CD4-positive, alpha-beta T cell (primary cell): ENCODE data around the gene AUTS2. TPM values are rescaled to one million over a fixed set of nuclear protein-coding genes. Genes with fewer than 3 reads are reported as not detected.

Experiments used
- ATAC-seq: fragments of 200-7000 bp; cut with Tn5 transposase; one replicate; pipeline ENCODE4 v1.10.0; 2022; ENCODE audit warnings: mild to moderate bottlenecking; ENCODE audit not compliant: poor library complexity
- CTCF ChIA-PET: fragments of 350-600 bp; sonication (Branson Sonifier 250); formaldehyde crosslinking; loops from one replicate; lab custom pipeline; 2021; ENCODE audit warnings: antibody characterized with exemption, inconsistent platforms; lab: Charles Lee
- POLR2A ChIA-PET: fragments of 350-600 bp; sonication (Branson Sonifier 250); formaldehyde crosslinking; loops from one replicate; lab custom pipeline; 2021; ENCODE audit warnings: antibody characterized with exemption, inconsistent platforms; lab: Charles Lee
- DNase-seq, 14 experiments: peaks; one replicate each; pipeline ENCODE4 v3.0.0-alpha.2; 2013 to 2020; ENCODE audit warnings: mixed read lengths in 2 of 14
- H3K27ac ChIP-seq, 2 donors: one replicate each; pipeline versions ENCODE4 v1.5.1 to v1.7.0; 2013; ENCODE audit warnings: low read length in 2 of 2, low read depth in 1 of 2, mild to moderate bottlenecking in 1 of 2
- H3K27me3 ChIP-seq, 2 experiments: 1 replicate in 1 of 2; 2 replicates in 1 of 2; pipeline versions ENCODE4 v1.6.1 to v1.7.0; 2013; ENCODE audit warnings: low read length in 2 of 2, control low read depth in 1 of 2, mild to moderate bottlenecking in 1 of 2, moderate library complexity in 1 of 2; ENCODE audit not compliant: insufficient read depth in 2 of 2, control insufficient read depth in 1 of 2
- H3K36me3 ChIP-seq: one replicate; pipeline ENCODE4 v1.6.1; 2013; ENCODE audit warnings: low read length, control low read depth; ENCODE audit not compliant: insufficient read depth
- H3K4me1 ChIP-seq: one replicate; pipeline ENCODE4 v1.6.1; 2013; ENCODE audit warnings: low read length, control low read depth; ENCODE audit not compliant: insufficient read depth
- H3K4me3 ChIP-seq: one replicate; pipeline ENCODE4 v1.5.1; 2013; ENCODE audit warnings: mild to moderate bottlenecking, low read length, moderate library complexity
- H3K9me3 ChIP-seq, 2 experiments: 1 replicate in 1 of 2; 2 replicates in 1 of 2; pipeline versions ENCODE4 v1.6.1 to v1.7.0; 2013; ENCODE audit warnings: low read length in 2 of 2, mild to moderate bottlenecking in 2 of 2, control low read depth in 1 of 2, moderate library complexity in 1 of 2; ENCODE audit not compliant: control insufficient read depth in 1 of 2, insufficient read depth in 1 of 2
- H3K27ac Mint-ChIP-seq: one replicate; pipeline ENCODE4 v1.8.0; 2020; ENCODE audit warnings: mixed read lengths
- H3K27me3 Mint-ChIP-seq: one replicate; pipeline ENCODE4 v1.8.0; 2021; ENCODE audit warnings: mixed read lengths
- H3K36me3 Mint-ChIP-seq: one replicate; pipeline ENCODE4 v1.8.0; 2021; ENCODE audit warnings: low read depth, mixed read lengths
- H3K4me1 Mint-ChIP-seq: one replicate; pipeline ENCODE4 v1.8.0; 2021; ENCODE audit warnings: low read depth, mixed read lengths
- H3K4me3 Mint-ChIP-seq: one replicate; pipeline ENCODE4 v1.8.0; 2020; ENCODE audit warnings: mild to moderate bottlenecking, mixed read lengths
- H3K9me3 Mint-ChIP-seq: one replicate; pipeline ENCODE4 v1.8.0; 2020; ENCODE audit warnings: mixed read lengths
- CTCF ChIP-seq: fragments of 200-600 bp; IDR thresholded peaks from one replicate; pipeline ENCODE4 v1.8.0; 2022; ENCODE audit warnings: antibody characterized with exemption, mild to moderate bottlenecking
- intact Hi-C, 2 experiments: fragments of 100-400 bp; cut with DNase I in 1 of 2; cut with micrococcal nuclease in 1 of 2; formaldehyde crosslinking; loops; one replicate each; pipeline versions ENCODE4 v1.15.1 to v1.9.0; 2023 to 2025; cut with DNase I, micrococcal nuclease
- total RNA-seq, 174 experiments: library from RNA in 2 of 174; stranded (reverse) in 2 of 174; gene quantifications; one replicate each; pipeline ENCODE4 v1.2.3 and lab custom pipeline; 2021 to 2026

Gene AUTS2
- total RNA-seq, 2 experiments from 2014 or later = 43.6 to 47.6 TPM

DNA sequence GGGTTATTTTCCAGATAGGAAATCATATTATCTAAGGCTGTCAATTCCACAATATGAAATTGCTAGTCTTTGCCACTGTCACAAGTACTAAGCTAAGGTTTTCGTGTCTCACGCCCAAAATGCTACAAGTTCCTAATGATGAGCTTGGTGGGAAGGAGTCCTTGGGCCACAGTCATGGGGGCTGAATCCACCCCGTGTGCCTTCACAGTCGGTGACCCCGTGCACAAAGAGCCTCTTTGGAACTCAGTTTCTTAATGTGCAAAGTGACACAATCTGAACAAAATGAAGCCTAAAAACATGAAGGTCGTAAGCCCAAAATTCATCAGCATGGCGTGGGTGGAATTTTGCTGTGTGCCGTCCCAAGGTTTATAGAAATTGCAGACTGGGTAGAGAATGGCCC is 1196.7 kb downstream of the AUTS2 start:
- Mint-ChIP-seq H3K27ac (no peak overlapping the region), H3K4me3 (no peak overlapping the region), H3K36me3 (peaks cover 7% of the 10 kb centered on the region), H3K4me1 (peaks cover 11% of the 10 kb centered on the region), H3K27me3 (no peaks in the 10 kb centered on the region), H3K9me3 (peaks cover 4% of the 10 kb centered on the region)
- DNase-seq = no peak
- H3K27ac ChIP-seq = no peak overlapping the region
- H3K9me3 ChIP-seq = peaks cover 9 to 14% of the 10 kb centered on the region in 2 experiments
- no peak for TF ChIP-seq CTCF
- peaks cover 25% of the 10 kb centered on the region for H3K4me1 ChIP-seq
- intact Hi-C loops = no loop called here
- CTCF ChIA-PET = no interaction called here
- no peaks in the 10 kb centered on the region for H3K27me3 ChIP-seq
- H3K36me3 ChIP-seq = peaks cover 3% of the 10 kb centered on the region
- ATAC-seq = no peak
- POLR2A ChIA-PET = no interaction called here
- H3K4me3 ChIP-seq = no peak overlapping the region

DNA sequence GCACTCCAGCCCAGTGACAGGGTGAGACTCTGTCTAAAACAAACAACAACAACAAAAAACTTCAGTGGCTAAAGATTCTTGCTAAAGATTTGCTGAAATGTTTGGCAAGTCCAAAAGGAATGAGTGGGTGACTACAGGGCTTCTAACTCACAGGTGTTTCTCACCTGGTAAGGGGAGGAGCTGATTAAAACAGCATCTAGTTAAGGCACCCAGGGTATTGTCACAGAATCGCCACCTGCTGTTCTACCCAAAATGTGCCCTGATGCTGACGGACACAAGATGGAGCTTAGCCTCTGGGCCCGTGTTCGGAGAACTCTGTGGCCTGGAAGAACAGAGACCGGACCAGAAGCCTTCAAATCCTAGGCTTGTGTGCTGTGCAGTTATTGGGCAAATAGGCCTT is 1197.7 kb downstream of the AUTS2 start:
- ATAC-seq (no peak), DNase-seq (no peak)
- Histone ChIP-seq H3K4me1 (peaks cover 22% of the 10 kb centered on the region), H3K27ac (no peak overlapping the region), H3K36me3 (no peaks in the 10 kb centered on the region), H3K9me3 (peaks cover 11 to 14% of the 10 kb centered on the region in 2 experiments), H3K27me3 (no peaks in the 10 kb centered on the region), H3K4me3 (no peak overlapping the region)
- intact Hi-C loops = no loop called here
- Mint-ChIP-seq H3K27ac (no peak overlapping the region), H3K4me3 (no peak overlapping the region), H3K36me3 (peaks cover 3% of the 10 kb centered on the region), H3K27me3 (no peaks in the 10 kb centered on the region), H3K9me3 (peaks cover 12% of the 10 kb centered on the region), H3K4me1 (peaks cover 11% of the 10 kb centered on the region)
- ChIA-PET CTCF (no interaction called here), POLR2A (interaction anchor here (1.3 kb wide), 1 partner anchor 18 kb away, joined by 5 read pairs; no protein-coding TSS in a partner anchor)
- no peak for TF ChIP-seq CTCF

- no peak overlapping the region for H3K4me3 Mint-ChIP-seq
- peak overlapping the region in 1 of 2 donors; percentile 43 for H3K27ac ChIP-seq
- no peaks in the 10 kb centered on the region for H3K36me3 Mint-ChIP-seq
- TF ChIP-seq CTCF = no peak
- H3K9me3 Mint-ChIP-seq = peaks cover 18% of the 10 kb centered on the region
- DNase-seq (peak in 2 of 14 experiments; percentile 17 to 24), ATAC-seq (peak; percentile 32)
- ChIA-PET CTCF (no interaction called here), POLR2A (interaction anchor here (0.9 kb wide), 1 partner anchor 9 kb away, joined by 5 read pairs; no protein-coding TSS in a partner anchor)
- H3K4me1 ChIP-seq = peaks cover 22% of the 10 kb centered on the region
- no peaks in the 10 kb centered on the region for H3K36me3 ChIP-seq
- peak overlapping the region; percentile 48 for H3K27ac Mint-ChIP-seq
- H3K4me3 ChIP-seq = no peak overlapping the region
- peaks cover 14% of the 10 kb centered on the region in 2 experiments for H3K9me3 ChIP-seq
- H3K4me1 Mint-ChIP-seq = peaks cover 11% of the 10 kb centered on the region
- H3K27me3 Mint-ChIP-seq = no peaks in the 10 kb centered on the region
- intact Hi-C loops = no loop called here
- H3K27me3 ChIP-seq = no peaks in the 10 kb centered on the region
These were observed 1198.8 kb downstream of the AUTS2 start for GRCh38 chr7:70797109-70797514.
